Endothelial cell of coronary artery (primary cell): Measurements from ENCODE around the gene FRS2. TPM values are rescaled to one million over a fixed set of nuclear protein-coding genes. Genes with fewer than 3 reads are reported as not detected.

Experiments used
- total RNA-seq: library from RNA; depleted of rRNA; stranded (reverse); fragments of >200 nt; gene quantifications from 2 replicates; pipeline ENCODE4 v1.2.3, GENCODE V29; 2014

The FRS2 gene, protein sequence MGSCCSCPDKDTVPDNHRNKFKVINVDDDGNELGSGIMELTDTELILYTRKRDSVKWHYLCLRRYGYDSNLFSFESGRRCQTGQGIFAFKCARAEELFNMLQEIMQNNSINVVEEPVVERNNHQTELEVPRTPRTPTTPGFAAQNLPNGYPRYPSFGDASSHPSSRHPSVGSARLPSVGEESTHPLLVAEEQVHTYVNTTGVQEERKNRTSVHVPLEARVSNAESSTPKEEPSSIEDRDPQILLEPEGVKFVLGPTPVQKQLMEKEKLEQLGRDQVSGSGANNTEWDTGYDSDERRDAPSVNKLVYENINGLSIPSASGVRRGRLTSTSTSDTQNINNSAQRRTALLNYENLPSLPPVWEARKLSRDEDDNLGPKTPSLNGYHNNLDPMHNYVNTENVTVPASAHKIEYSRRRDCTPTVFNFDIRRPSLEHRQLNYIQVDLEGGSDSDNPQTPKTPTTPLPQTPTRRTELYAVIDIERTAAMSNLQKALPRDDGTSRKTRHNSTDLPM
- total RNA-seq, result 12.4 and 18.0 TPM in 2 replicates

DNA sequence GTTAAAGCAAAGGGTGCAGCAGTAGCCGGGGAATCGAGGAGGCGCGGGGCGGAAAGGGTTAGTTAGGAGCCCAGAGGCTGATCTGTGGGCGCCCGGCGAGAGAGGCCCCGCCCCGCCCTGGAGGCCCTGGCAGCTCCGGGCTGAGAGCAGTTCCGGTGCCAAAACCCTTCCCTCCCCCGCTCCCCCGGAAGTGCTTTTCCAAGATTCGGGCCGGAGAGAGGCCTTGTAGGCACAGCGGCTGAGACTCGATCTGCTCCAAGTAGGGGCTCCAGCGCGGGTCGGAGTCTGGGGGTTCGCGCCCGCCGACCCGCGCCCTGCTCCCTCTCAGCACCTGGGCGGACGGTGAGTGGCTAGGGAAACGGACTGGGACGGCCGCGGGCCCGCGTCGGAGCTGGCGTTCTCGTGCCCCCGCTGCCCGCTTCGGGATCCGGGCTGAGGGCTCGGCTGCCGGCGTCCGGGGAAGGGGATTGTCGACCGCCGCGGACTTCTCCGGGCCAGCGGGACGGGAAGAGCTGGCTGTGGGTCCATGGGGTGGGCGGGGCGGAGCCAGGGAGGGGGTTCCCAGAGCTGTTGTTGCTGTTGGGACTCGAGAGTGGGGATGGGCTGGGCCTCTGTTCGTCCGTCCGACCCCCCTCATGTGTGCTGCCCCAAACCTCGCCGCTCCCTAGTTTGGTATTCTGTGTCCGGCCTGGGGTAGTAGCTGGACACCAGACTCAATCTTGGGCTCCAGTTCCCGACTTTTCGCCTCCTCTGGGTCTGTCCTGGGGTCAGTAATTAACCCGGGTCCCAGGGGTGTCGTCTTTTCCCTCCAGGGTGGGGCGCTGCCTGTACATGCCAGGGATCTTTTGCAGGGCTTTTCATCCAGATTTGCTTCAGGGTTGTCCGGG is at the start of gene FRS2:
Gene FRS2 (plus strand): TSS at position 200 of the 887 bp plus-strand sequence. CDS start 98,643 bp downstream, outside the sequence.

DNA sequence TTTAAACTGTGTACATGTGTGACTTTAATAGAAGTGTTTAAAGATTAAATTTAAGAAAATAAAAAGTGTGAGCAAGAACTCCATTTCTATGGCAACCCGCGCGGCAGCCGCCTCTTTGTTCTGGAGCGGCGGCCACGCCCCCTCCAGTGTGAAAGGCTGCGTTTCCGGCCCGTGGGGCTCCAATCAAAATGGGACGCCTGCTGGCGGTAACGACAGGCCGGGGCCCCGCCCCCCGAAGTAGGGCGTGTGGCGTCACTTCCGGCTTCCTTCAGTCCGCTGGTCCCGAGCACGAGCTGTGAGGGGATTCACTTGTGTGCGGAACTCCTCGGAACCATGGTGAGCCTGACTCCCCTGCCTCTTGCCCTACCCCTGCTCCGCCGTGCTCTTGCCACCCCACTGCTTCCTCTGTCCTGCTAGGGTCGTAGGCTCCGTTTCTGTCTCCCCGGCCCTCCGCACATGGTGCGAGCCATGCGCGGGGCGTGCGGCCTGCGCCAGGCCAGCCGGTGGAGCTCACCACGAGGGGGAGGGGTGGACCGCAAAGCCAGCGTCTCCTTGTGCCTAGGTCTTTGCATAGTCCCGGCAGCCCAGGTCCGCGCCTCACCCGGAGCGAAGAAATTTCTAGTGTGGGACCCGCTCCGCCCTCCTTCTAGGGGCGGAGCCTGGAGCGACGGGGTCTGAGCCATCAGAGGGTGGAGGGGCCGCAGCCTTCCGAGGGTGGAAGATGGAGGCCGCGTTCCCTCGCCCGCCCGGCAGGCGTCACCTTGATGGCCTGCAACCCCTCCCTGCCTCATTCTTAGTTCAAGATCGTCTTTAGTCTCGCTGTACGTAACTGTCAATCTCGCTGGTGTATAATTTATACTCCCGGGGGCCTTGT is 115.2 kb downstream of the FRS2 start, which contains the start of gene CCT2:
Gene CCT2 (plus strand): TSS at position 271 of the 874 bp plus-strand sequence. CDS start 63 bp downstream, at position 334.

DNA sequence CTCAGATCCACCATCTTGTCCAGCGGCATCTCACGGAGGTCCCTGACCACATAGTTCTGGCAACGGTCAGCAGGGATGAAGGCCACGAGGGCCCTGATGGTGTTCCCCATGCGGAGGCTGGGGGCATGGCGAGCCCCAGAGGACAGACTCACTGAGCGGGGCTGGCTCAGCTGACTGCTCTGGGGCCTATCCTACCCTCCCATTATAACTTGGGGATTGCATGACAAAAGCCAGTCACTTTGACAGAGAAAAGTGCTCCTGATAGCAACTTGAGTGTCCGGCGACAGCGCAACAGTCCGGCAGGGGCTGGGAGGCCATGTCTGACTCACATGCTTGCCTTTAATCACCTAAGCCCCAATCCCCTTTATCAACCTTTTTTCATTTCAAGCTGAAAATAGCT is 140.5 kb downstream of the FRS2 start, which contains the start of gene LRRC10:
Gene LRRC10 (minus strand): TSS at position 179 of the 400 bp plus-strand sequence. CDS start 69 bp downstream, at position 110.

Other genes with a start within 250 kb of the FRS2 start
- gene CPSF6, start 230.8 kb upstream of the FRS2 start, total RNA-seq, result 23.7 and 28.6 TPM in 2 replicates
- not detected in 2 replicates for gene LYZ, start 122.0 kb upstream of the FRS2 start, total RNA-seq
- gene YEATS4, start 110.6 kb upstream of the FRS2 start, total RNA-seq, result 14.1 and 15.2 TPM in 2 replicates
- gene CCT2, start 115.1 kb downstream of the FRS2 start, total RNA-seq, result 271 and 286 TPM in 2 replicates
- gene LRRC10, start 140.5 kb downstream of the FRS2 start, total RNA-seq, result not detected in 2 replicates
- gene BEST3, start 228.9 kb downstream of the FRS2 start, total RNA-seq, result 0.09 TPM in 1 of 2 replicates, not detected in the other